ENCODE data around the gene HIVEP3.
A peak's percentile ranks its signal among the peaks of the same experiment; 100 is the strongest.

The HIVEP3 gene

GRCh38 chr1:41870076-41870562 lies 48.6 kb downstream of the HIVEP3 start:
- TF ChIP-seq RAD21 (IDR thresholded peaks at IDR 0.05; ENCODE audit: low read depth) (no peak), ZBTB7A (IDR thresholded peaks at IDR 0.05; ENCODE audit: low read depth) (no peak), NFIC (IDR thresholded peaks at IDR 0.05) (no peak), USF1 (IDR thresholded peaks at IDR 0.05) (no peak), CEBPB (IDR thresholded peaks at IDR 0.05) (no peak), YY1 (IDR thresholded peaks at IDR 0.05; ENCODE audit: low read depth) (no peak), MAX (IDR thresholded peaks at IDR 0.05) (no peak), TAF1 (IDR thresholded peaks at IDR 0.05; ENCODE audit: low read depth) (no peak)

GRCh38 chr1:41868241-41868998 lies 50.3 kb downstream of the HIVEP3 start:
- TF ChIP-seq RAD21 (IDR thresholded peaks at IDR 0.05; ENCODE audit: low read depth): peak; percentile 15; the same call in 1 of the 2 replicates
- TF ChIP-seq FOXM1 (IDR thresholded peaks at IDR 0.05; ENCODE audit: borderline replicate concordance, low read depth): no peak

GRCh38 chr1:41866285-41866684 lies 52.4 kb downstream of the HIVEP3 start:
- TF ChIP-seq CEBPB (IDR thresholded peaks at IDR 0.05): no peak
- no peak for TF ChIP-seq NFIC (IDR thresholded peaks at IDR 0.05)
- TF ChIP-seq USF1 (IDR thresholded peaks at IDR 0.05): no peak
- no peak for TF ChIP-seq YY1 (IDR thresholded peaks at IDR 0.05; ENCODE audit: low read depth)
- no peak for TF ChIP-seq TEAD4 (IDR thresholded peaks at IDR 0.05)
- no peak for TF ChIP-seq TAF1 (IDR thresholded peaks at IDR 0.05; ENCODE audit: low read depth)
- no peak for TF ChIP-seq TCF12 (IDR thresholded peaks at IDR 0.05; ENCODE audit: low read depth)
- no peak for TF ChIP-seq EGR1 (IDR thresholded peaks at IDR 0.05)
- TF ChIP-seq MAX (IDR thresholded peaks at IDR 0.05): no peak
- no peak for TF ChIP-seq ZBTB7A (IDR thresholded peaks at IDR 0.05; ENCODE audit: low read depth)
- no peak for TF ChIP-seq FOXM1 (IDR thresholded peaks at IDR 0.05; ENCODE audit: borderline replicate concordance, low read depth)
- no peak for TF ChIP-seq EP300 (IDR thresholded peaks at IDR 0.05; ENCODE audit: borderline replicate concordance)
- TF ChIP-seq RAD21 (IDR thresholded peaks at IDR 0.05; ENCODE audit: low read depth): no peak
- no peak for TF ChIP-seq CREB1 (IDR thresholded peaks at IDR 0.05; ENCODE audit: low read depth)
- TF ChIP-seq REST (IDR thresholded peaks at IDR 0.05; ENCODE audit: low read depth): no peak

DNA sequence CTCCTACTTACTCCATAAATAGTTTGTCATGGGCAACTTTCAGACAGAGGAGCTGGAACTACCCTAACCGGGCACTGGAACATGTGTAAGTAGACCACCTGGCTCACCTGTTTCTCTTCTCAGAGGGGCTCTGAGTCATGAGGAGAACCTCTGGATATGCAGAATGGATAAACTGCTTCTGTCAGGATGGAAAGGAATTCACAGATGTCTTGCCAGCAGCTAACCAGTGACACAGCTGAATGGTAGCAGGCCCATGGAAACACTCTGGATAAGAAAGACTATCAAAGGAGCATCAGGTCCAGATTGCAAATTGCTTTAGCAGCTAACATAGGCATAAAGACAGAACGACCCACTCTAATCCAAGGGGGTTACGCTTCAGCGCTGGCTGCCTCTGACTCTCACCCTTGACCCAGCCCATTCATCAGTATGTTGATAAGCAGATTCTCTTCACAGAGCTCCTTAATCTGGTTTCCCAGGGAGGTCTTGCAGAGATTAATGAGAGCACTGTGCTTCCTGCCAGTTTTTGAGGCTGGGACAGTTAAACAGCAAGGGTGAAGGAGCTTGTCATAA lies 54.2 kb downstream of the HIVEP3 start:
- TF ChIP-seq NFIC (IDR thresholded peaks at IDR 0.05) (no peak), CEBPB (IDR thresholded peaks at IDR 0.05) (no peak)

DNA sequence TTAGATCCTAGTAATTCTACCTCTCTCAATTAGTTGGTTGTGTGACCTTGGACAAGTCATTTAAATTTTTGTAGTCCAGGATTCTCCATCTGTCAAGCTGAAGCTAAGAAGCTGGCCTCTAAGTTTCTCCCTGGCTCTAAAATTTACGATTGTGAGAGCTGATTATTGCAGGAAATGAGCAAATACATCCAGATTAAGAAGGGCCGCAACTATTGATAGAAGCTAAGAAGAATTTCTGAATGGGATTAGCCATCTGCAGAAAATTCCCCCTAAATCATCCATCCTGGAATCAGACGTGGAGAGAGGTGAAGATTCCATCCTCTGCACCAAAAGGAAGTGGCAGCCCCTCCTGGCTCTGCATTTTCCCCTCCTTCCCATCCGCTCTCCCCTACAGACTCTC lies 55.0 kb downstream of the HIVEP3 start:
- TF ChIP-seq YY1 (IDR thresholded peaks at IDR 0.05; ENCODE audit: low read depth): no peak
- no peak for TF ChIP-seq EGR1 (IDR thresholded peaks at IDR 0.05)
- TF ChIP-seq TAF1 (IDR thresholded peaks at IDR 0.05; ENCODE audit: low read depth): no peak
- no peak for TF ChIP-seq REST (IDR thresholded peaks at IDR 0.05; ENCODE audit: low read depth)
- no peak for TF ChIP-seq CEBPB (IDR thresholded peaks at IDR 0.05)
- no peak for TF ChIP-seq TEAD4 (IDR thresholded peaks at IDR 0.05)
- TF ChIP-seq CREB1 (IDR thresholded peaks at IDR 0.05; ENCODE audit: low read depth): no peak
- no peak for TF ChIP-seq NFIC (IDR thresholded peaks at IDR 0.05)
- TF ChIP-seq ZBTB7A (IDR thresholded peaks at IDR 0.05; ENCODE audit: low read depth): no peak
- no peak for TF ChIP-seq RAD21 (IDR thresholded peaks at IDR 0.05; ENCODE audit: low read depth)
